Adrenal gland (tissue), 5 donors: ENCODE results near the gene SETD6.

Experiments
- POLR2A ChIP-seq, 2 donors: fragments of 450-650 bp; IDR thresholded peaks; one replicate each; pipeline ENCODE4 v1.6.1; 2017; ENCODE audit warnings: antibody characterized with exemption in 2 of 2, mild to moderate bottlenecking in 2 of 2, moderate library complexity in 1 of 2
- TF ChIP-seq, protein P1 (sequence below), 6 experiments: fragments of 450-650 bp in 4 of 6; fragments of 200-600 bp in 2 of 6; sonication (generic) in 1 of 6; IDR thresholded peaks; 1 replicate in 5 of 6; 2 replicates in 1 of 6; pipeline versions ENCODE4 v1.5.1 to v1.8.0; 2016 to 2021; ENCODE audit warnings: antibody characterized with exemption in 6 of 6, mild to moderate bottlenecking in 2 of 6, moderate library complexity in 1 of 6
- donor health status: DM: no; HTN: no; CAD: no.

DNA sequence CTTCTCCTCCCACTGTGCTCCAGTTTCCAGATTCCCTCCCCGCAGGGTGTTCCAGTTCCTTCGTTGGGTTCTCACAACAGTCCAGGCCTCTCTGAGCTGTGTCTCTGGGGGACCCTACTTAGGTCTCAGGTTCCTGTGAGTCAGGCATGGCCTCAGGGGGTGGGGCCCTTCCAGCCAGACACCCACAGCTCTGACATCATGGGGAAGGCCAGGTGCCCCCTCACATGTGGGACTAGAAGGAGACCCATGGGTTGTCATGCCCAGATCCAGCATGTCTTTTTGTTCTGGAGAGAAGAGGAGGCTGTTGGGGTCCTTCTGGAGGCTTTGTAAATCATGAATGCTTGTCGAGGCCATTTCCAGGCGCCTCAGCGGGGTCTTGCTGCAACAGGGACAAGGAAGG, 47.4 kb upstream of the SETD6 start:
- TF ChIP-seq, protein P1, sequence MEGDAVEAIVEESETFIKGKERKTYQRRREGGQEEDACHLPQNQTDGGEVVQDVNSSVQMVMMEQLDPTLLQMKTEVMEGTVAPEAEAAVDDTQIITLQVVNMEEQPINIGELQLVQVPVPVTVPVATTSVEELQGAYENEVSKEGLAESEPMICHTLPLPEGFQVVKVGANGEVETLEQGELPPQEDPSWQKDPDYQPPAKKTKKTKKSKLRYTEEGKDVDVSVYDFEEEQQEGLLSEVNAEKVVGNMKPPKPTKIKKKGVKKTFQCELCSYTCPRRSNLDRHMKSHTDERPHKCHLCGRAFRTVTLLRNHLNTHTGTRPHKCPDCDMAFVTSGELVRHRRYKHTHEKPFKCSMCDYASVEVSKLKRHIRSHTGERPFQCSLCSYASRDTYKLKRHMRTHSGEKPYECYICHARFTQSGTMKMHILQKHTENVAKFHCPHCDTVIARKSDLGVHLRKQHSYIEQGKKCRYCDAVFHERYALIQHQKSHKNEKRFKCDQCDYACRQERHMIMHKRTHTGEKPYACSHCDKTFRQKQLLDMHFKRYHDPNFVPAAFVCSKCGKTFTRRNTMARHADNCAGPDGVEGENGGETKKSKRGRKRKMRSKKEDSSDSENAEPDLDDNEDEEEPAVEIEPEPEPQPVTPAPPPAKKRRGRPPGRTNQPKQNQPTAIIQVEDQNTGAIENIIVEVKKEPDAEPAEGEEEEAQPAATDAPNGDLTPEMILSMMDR (IDR thresholded peaks at IDR 0.05), result no peak
- no peak for TF ChIP-seq POLR2A (IDR thresholded peaks at IDR 0.05)
